ENCODE results near the gene RNF181. TPM values are rescaled to one million over a fixed set of nuclear protein-coding genes. Genes with fewer than 3 reads are reported as not detected.

RNF181 gene
- total RNA-seq, 2 donors from 2014 or later = 109 to 194 TPM

DNA sequence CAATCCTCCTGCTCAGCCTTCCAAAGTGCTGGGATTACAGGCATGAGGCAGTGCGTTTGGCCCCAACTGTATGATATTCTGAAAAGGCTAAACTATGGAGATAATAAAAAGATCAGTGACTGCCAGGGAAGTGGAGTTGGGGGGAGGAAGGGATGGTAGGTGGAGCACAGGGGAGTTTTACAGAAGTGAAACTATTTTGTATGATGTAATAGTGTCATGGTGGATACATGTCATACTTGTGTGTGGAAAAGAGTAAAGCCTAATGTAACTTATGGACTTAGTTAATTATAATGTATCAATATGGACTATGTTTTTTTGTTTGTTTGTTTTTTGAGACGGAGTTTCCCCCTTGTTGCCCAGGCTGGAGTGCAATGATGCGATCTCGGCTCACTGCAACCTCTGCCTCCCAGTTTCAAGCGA lies 31.4 kb upstream of the RNF181 start:
- Histone ChIP-seq H3K36me3 (no peaks in the 10 kb centered on the region), H3K27ac (no peak overlapping the region), H3K4me1 (peaks cover 0 to 20% of the 10 kb centered on the region in 2 donors), H3K9me3 (no peaks in the 10 kb centered on the region), H3K27me3 (no peaks in the 10 kb centered on the region), H3K4me3 (no peak overlapping the region)
- TF ChIP-seq, protein P1, sequence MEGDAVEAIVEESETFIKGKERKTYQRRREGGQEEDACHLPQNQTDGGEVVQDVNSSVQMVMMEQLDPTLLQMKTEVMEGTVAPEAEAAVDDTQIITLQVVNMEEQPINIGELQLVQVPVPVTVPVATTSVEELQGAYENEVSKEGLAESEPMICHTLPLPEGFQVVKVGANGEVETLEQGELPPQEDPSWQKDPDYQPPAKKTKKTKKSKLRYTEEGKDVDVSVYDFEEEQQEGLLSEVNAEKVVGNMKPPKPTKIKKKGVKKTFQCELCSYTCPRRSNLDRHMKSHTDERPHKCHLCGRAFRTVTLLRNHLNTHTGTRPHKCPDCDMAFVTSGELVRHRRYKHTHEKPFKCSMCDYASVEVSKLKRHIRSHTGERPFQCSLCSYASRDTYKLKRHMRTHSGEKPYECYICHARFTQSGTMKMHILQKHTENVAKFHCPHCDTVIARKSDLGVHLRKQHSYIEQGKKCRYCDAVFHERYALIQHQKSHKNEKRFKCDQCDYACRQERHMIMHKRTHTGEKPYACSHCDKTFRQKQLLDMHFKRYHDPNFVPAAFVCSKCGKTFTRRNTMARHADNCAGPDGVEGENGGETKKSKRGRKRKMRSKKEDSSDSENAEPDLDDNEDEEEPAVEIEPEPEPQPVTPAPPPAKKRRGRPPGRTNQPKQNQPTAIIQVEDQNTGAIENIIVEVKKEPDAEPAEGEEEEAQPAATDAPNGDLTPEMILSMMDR (IDR thresholded peaks at IDR 0.05) = no peak
- no peak for DNase-seq (ENCODE audit: low spot score)

DNA sequence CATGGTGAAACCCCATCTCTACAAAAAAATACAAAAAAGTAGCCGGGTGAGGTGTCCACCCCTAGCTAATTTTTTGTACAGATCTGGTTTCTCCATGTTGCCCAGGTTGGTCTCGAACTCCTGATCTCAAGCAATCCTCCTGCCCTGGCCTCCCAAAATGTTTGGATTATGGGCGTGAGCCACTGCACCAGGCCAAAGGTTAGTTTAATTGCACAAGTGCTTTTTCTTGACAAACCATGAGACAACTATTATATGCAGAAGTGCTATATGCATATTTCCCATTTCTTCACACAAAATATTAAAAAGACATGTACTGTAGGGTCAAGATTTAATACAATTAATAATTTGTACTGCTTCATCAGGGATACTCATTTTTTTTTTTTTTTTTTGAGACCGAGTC lies 29.3 kb upstream of the RNF181 start:
- no peak for DNase-seq (ENCODE audit: low spot score)
- Histone ChIP-seq H3K4me1 (peaks cover 0 to 6% of the 10 kb centered on the region in 2 donors), H3K27me3 (no peaks in the 10 kb centered on the region), H3K27ac (no peak overlapping the region), H3K36me3 (no peaks in the 10 kb centered on the region), H3K4me3 (no peak overlapping the region), H3K9me3 (no peaks in the 10 kb centered on the region)
- TF ChIP-seq, protein P1 (IDR thresholded peaks at IDR 0.05) = no peak

DNA sequence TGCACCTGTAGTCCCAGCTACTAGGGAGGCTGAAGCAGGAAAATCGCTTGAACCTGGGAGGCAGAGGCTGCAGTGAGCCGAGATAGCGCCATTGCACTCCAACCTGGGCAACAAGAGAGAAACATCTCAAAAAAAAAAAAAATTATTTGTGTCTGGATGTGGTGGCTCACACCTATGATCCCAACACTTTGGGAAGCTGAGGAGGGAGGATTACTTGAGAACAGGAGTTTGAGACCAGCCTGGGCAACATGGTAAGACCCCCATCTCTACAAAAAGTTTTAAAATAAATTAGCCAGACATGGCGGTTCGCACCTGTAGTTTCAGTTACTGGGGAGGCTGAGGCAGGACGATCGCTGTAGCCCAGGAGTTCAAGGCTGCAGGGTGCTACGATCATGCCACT lies 19.8 kb upstream of the RNF181 start:
- Histone ChIP-seq H3K36me3 (no peaks in the 10 kb centered on the region), H3K4me3 (no peak overlapping the region), H3K9me3 (no peaks in the 10 kb centered on the region), H3K27ac (no peak overlapping the region), H3K27me3 (no peaks in the 10 kb centered on the region), H3K4me1 (peaks cover 0 to 32% of the 10 kb centered on the region in 2 donors)
- no peak for DNase-seq (ENCODE audit: low spot score)
- TF ChIP-seq, protein P1 (IDR thresholded peaks at IDR 0.05) = no peak

DNA sequence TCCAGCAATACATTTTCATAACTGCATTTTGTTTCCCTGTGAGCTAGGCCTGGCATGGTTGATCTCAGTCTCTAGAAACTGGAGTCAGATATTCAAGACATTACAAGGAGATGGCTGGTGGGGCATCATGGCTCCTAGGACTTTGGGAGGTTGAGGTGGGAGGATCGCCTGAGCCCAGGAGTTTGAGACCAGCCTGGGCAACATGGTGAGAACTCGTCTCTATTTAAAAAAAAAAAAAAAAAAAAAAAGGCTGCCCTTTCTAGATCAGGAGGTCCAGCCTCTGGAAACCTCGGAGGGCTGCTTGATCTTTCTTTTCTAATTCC lies 18.5 kb upstream of the RNF181 start:
- TF ChIP-seq, protein P1 (IDR thresholded peaks at IDR 0.05) = no peak
- H3K9me3 ChIP-seq = no peaks in the 10 kb centered on the region
- H3K27ac ChIP-seq = peak overlapping the region; percentile 80
- no peak overlapping the region for H3K4me3 ChIP-seq
- no peaks in the 10 kb centered on the region for H3K36me3 ChIP-seq
- H3K4me1 ChIP-seq = peaks cover 0 to 32% of the 10 kb centered on the region in 2 donors
- DNase-seq (ENCODE audit: low spot score) = no peak
- no peaks in the 10 kb centered on the region for H3K27me3 ChIP-seq

DNA sequence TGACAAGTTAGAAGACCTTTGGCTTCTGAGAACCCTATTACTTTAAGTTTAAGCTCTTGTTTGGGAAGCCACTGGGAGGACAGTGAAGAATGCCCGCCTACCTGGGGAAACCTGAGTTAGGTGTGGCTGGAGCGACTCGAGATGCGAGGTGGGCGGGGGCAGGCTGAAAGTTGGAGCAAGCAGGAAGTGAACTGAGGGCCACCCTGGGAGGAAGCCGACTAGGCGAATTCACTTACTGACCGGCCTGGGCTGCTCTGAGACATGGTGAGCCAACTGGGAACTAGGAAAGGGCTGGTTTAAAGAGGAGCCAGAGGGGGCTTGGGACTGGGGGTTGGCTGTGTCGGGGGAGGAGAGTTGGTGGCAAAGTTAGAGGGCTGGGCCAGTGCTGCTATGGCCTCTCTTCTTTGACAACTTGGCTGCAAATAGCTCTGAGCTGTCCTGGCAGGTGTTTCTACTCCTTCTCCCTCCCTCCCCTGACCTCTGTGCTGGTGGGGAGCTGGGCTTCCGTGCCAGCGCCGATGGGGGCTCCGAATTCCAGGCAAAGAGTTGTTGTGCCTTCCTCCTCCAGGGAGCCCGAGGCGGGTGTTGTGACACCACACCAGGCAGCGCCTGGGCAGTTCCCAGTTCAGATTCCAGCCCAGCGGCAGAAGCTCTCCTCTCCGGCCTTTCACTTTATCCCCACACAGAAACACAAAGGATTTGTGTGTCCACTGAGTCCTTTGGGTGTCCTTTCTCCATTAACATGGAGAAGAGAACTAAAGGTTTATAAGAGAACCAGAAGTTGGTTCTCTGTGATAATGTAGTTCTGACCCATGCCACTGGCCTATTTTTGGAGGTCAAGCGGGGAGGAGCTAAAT lies 17.9 kb upstream of the RNF181 start, which contains the start of gene VAMP8:
TSS of gene VAMP8 (plus strand) at position 201 of the 857 bp plus-strand sequence. CDS start at position 262, 61 bp downstream.
- H3K27ac ChIP-seq = peak within 1 kb of the TSS; percentile 80
- peak within 1 kb of the TSS in 1 of 2 donors; percentile 37 for H3K4me3 ChIP-seq
- TF ChIP-seq, protein P1 (IDR thresholded peaks at IDR 0.05) = no peak
- H3K9me3 ChIP-seq = no peaks in the 10 kb centered on the region
- H3K27me3 ChIP-seq = no peaks in the 10 kb centered on the region
- DNase-seq (ENCODE audit: low spot score) = no peak
- no peaks in the 10 kb centered on the region for H3K36me3 ChIP-seq
- H3K4me1 ChIP-seq = peaks cover 0 to 32% of the 10 kb centered on the region in 2 donors
